Testis (tissue), 3 donors: Measurements from ENCODE around the gene FYB1. TPM values are rescaled to one million over a fixed set of nuclear protein-coding genes. Genes with fewer than 3 reads are reported as not detected.

Experiments
- DNase-seq: peaks from one replicate; pipeline ENCODE4 v3.0.0-alpha.2; 2019
- H3K27ac ChIP-seq, 2 donors: fragments of 200-600 bp; sonication (generic); one replicate each; pipeline ENCODE4 v1.5.1; 2019
- H3K27me3 ChIP-seq: fragments of 200-600 bp; sonication (generic); one replicate; pipeline ENCODE4 v1.5.1; 2019
- H3K36me3 ChIP-seq: fragments of 200-600 bp; sonication (generic); one replicate; pipeline ENCODE4 v1.5.1; 2017; ENCODE audit warnings: low read depth; ENCODE audit errors: missing control alignments
- H3K4me1 ChIP-seq: fragments of 200-600 bp; sonication (generic); one replicate; pipeline ENCODE4 v1.5.1; 2019
- H3K4me3 ChIP-seq, 2 donors: fragments of 200-600 bp; sonication (generic); one replicate each; pipeline ENCODE4 v1.5.1; 2017 to 2019
- H3K9me3 ChIP-seq: fragments of 200-600 bp; sonication (generic); one replicate; pipeline ENCODE4 v1.5.1; 2017
- CTCF ChIP-seq, 3 experiments: fragments of 450-650 bp in 2 of 3; fragments of 200-600 bp in 1 of 3; sonication (generic) in 1 of 3; IDR thresholded peaks; one replicate each; pipeline ENCODE4 v1.5.1; 2016 to 2019; ENCODE audit warnings: antibody characterized with exemption in 3 of 3, mild to moderate bottlenecking in 2 of 3, moderate library complexity in 1 of 3
- POLR2A ChIP-seq: fragments of 450-650 bp; IDR thresholded peaks from one replicate; pipeline ENCODE4 v1.6.1; 2017; ENCODE audit warnings: antibody characterized with exemption, mild to moderate bottlenecking, moderate library complexity
- WGBS, 2 donors: methylation state at CpG; one replicate each; pipeline ENCODE4 v1.1.5; 2018; 5-methylcytosine and 5-hydroxymethylcytosine counted together
- intact Hi-C: fragments of 100-400 bp; cut with DNase I; formaldehyde crosslinking; loops from one replicate; pipeline ENCODE4 v1.15.1; 2023; ENCODE audit warnings: low total_unique reads
- polyA plus RNA-seq: library from polyadenylated mRNA; stranded (reverse); fragments of 350-450 nt; fragmentation: Illumina TruSeq; extraction: RNeasy Lipid Tissue Mini Kit (QIAGEN cat#74804); gene quantifications from one replicate; pipeline ENCODE4 v1.2.3, GENCODE V29; 2014; ENCODE audit warnings: low read depth, low replicate concordance; ENCODE audit not compliant: insufficient read depth
- total RNA-seq, 2 donors: library from RNA; depleted of rRNA; stranded (reverse); fragments of >200 nt; gene quantifications; one replicate each; pipeline ENCODE4 v1.2.3, GENCODE V29; 2016

Gene FYB1
- total and polyA plus RNA-seq, 3 donors from 2014 or later: 2.5 to 8.6 (median 6.0) TPM

GRCh38 chr5:39151745-39152144 lies 67.6 kb downstream of the FYB1 start:
- no peak overlapping the region for H3K27ac ChIP-seq
- no peaks in the 10 kb centered on the region for H3K36me3 ChIP-seq
- DNase-seq: no peak
- H3K9me3 ChIP-seq: no peaks in the 10 kb centered on the region
- intact Hi-C loops: no loop called here
- no peaks in the 10 kb centered on the region for H3K27me3 ChIP-seq
- no peaks in the 10 kb centered on the region for H3K4me1 ChIP-seq
- TF ChIP-seq CTCF (IDR thresholded peaks at IDR 0.05) (no peak), POLR2A (no peak)
- 57 to 67% methylated on average over 2 of the region's 2 CpGs for WGBS, 2 donors
- H3K4me3 ChIP-seq: no peak overlapping the region

- Histone ChIP-seq H3K36me3 (no peaks in the 10 kb centered on the region), H3K27ac (no peak overlapping the region), H3K4me1 (no peaks in the 10 kb centered on the region), H3K9me3 (no peaks in the 10 kb centered on the region), H3K27me3 (no peaks in the 10 kb centered on the region), H3K4me3 (no peak overlapping the region)
- TF ChIP-seq POLR2A (no peak), CTCF (IDR thresholded peaks at IDR 0.05) (no peak)
- 94 to 95% methylated on average over 4 of the region's 4 CpGs for WGBS, 2 donors
- intact Hi-C loops: no loop called here
- DNase-seq: no peak
Observed at GRCh38 chr5:39149966-39150365, 69.4 kb downstream of the FYB1 start.

GRCh38 chr5:39148983-39149534 lies 70.3 kb downstream of the FYB1 start:
- no peak for TF ChIP-seq POLR2A
- TF ChIP-seq CTCF (IDR thresholded peaks at IDR 0.05): peak in 2 of 3 experiments; percentile 12 to 37
- Histone ChIP-seq H3K9me3 (no peaks in the 10 kb centered on the region), H3K4me1 (no peaks in the 10 kb centered on the region), H3K36me3 (no peaks in the 10 kb centered on the region), H3K4me3 (no peak overlapping the region), H3K27me3 (no peaks in the 10 kb centered on the region), H3K27ac (no peak overlapping the region)
- intact Hi-C loops: no loop called here
- no peak for DNase-seq

- H3K9me3 ChIP-seq: no peaks in the 10 kb centered on the region
- intact Hi-C loops: no loop called here
- no peaks in the 10 kb centered on the region for H3K27me3 ChIP-seq
- H3K4me3 ChIP-seq: no peak overlapping the region
- no peak for TF ChIP-seq POLR2A
- TF ChIP-seq CTCF (IDR thresholded peaks at IDR 0.05): no peak
- DNase-seq: no peak
- H3K27ac ChIP-seq: no peak overlapping the region
- no peaks in the 10 kb centered on the region for H3K4me1 ChIP-seq
- H3K36me3 ChIP-seq: no peaks in the 10 kb centered on the region
- 54 to 56% methylated on average over 4 of the region's 4 CpGs for WGBS, 2 donors
Observed at GRCh38 chr5:39146831-39147540, 72.4 kb downstream of the FYB1 start.
